GM21529 (cell line): ENCODE results near the gene MEN1.

Experiments
- ATAC-seq: cut with Tn5 transposase; IDR thresholded peaks from one replicate; pipeline ENCODE4 v1.9.1; 2021; ENCODE audit not compliant: unreplicated experiment

The MEN1 gene

GRCh38 chr11:64765851-64766665 lies 44.3 kb downstream of the MEN1 start:
- ATAC-seq: no peak

- ATAC-seq: no peak
Observed at GRCh38 chr11:64765291-64765850, 45.0 kb downstream of the MEN1 start.

GRCh38 chr11:64764753-64765152 lies 45.6 kb downstream of the MEN1 start:
- ATAC-seq: no peak

- no peak for ATAC-seq
Observed at GRCh38 chr11:64764040-64764611, 46.2 kb downstream of the MEN1 start.

GRCh38 chr11:64763526-64764039 lies 46.8 kb downstream of the MEN1 start:
- no peak for ATAC-seq

GRCh38 chr11:64762674-64763525 lies 47.5 kb downstream of the MEN1 start:
- ATAC-seq: no peak

GRCh38 chr11:64762277-64762673 lies 48.1 kb downstream of the MEN1 start:
- no peak for ATAC-seq

GRCh38 chr11:64760759-64761420 lies 49.5 kb downstream of the MEN1 start:
- ATAC-seq: no peak

GRCh38 chr11:64759722-64760719 lies 50.3 kb downstream of the MEN1 start, which contains the start of gene PYGM:
Gene PYGM (minus strand): TSS chr11:64759974. CDS start chr11:64759898, 76 bp downstream.
- ATAC-seq: no peak

- ATAC-seq: no peak
Observed at GRCh38 chr11:64759131-64759721, 51.1 kb downstream of the MEN1 start.

- no peak for ATAC-seq
Observed at GRCh38 chr11:64758330-64759079, 51.8 kb downstream of the MEN1 start.

GRCh38 chr11:64757549-64758329 lies 52.6 kb downstream of the MEN1 start:
- ATAC-seq: no peak

GRCh38 chr11:64755681-64756361 lies 54.5 kb downstream of the MEN1 start:
- ATAC-seq: no peak

GRCh38 chr11:64754919-64755662 lies 55.3 kb downstream of the MEN1 start:
- ATAC-seq: no peak

GRCh38 chr11:64754124-64754918 lies 56.0 kb downstream of the MEN1 start:
- no peak for ATAC-seq
